Adrenal gland (tissue), 5 donors: Measurements from ENCODE around the gene LRCH4.

Experiments
- POLR2A ChIP-seq, 2 donors: fragments of 450-650 bp; IDR thresholded peaks; one replicate each; pipeline ENCODE4 v1.6.1; 2017; ENCODE audit warnings: antibody characterized with exemption in 2 of 2, mild to moderate bottlenecking in 2 of 2, moderate library complexity in 1 of 2
- TF ChIP-seq, protein P1 (sequence below), 6 experiments: fragments of 450-650 bp in 4 of 6; fragments of 200-600 bp in 2 of 6; sonication (generic) in 1 of 6; IDR thresholded peaks; 1 replicate in 5 of 6; 2 replicates in 1 of 6; pipeline versions ENCODE4 v1.5.1 to v1.8.0; 2016 to 2021; ENCODE audit warnings: antibody characterized with exemption in 6 of 6, mild to moderate bottlenecking in 2 of 6, moderate library complexity in 1 of 6
- donor health status: DM: no; HTN: no; CAD: no.

- no peak for TF ChIP-seq POLR2A (IDR thresholded peaks at IDR 0.05)
- TF ChIP-seq, protein P1, sequence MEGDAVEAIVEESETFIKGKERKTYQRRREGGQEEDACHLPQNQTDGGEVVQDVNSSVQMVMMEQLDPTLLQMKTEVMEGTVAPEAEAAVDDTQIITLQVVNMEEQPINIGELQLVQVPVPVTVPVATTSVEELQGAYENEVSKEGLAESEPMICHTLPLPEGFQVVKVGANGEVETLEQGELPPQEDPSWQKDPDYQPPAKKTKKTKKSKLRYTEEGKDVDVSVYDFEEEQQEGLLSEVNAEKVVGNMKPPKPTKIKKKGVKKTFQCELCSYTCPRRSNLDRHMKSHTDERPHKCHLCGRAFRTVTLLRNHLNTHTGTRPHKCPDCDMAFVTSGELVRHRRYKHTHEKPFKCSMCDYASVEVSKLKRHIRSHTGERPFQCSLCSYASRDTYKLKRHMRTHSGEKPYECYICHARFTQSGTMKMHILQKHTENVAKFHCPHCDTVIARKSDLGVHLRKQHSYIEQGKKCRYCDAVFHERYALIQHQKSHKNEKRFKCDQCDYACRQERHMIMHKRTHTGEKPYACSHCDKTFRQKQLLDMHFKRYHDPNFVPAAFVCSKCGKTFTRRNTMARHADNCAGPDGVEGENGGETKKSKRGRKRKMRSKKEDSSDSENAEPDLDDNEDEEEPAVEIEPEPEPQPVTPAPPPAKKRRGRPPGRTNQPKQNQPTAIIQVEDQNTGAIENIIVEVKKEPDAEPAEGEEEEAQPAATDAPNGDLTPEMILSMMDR (IDR thresholded peaks at IDR 0.05), result no peak
These were observed 12.8 kb downstream of the LRCH4 start for GRCh38 chr7:100572949-100573675.
